Chondrocyte (in vitro differentiated cells): ENCODE results near the gene BCAR1. TPM values are rescaled to one million over a fixed set of nuclear protein-coding genes. Genes with fewer than 3 reads are reported as not detected.

ENCODE experiments used
- DNase-seq: peaks from one replicate; pipeline ENCODE4 v3.0.0; 2021; ENCODE audit warnings: mixed read lengths, low spot score
- H3K27ac Mint-ChIP-seq: one replicate; pipeline ENCODE4 v1.8.0; 2021; ENCODE audit warnings: mild to moderate bottlenecking, moderate library complexity, mixed read lengths; ENCODE audit not compliant: unreplicated experiment
- H3K27me3 Mint-ChIP-seq: 2 replicates; pipeline ENCODE4 v1.8.0; 2021; ENCODE audit warnings: low read depth, mixed read lengths
- H3K36me3 Mint-ChIP-seq: 2 replicates; pipeline ENCODE4 v1.8.0; 2021; ENCODE audit warnings: low read depth, mixed read lengths
- H3K4me1 Mint-ChIP-seq: 2 replicates; pipeline ENCODE4 v1.8.0; 2021; ENCODE audit warnings: low read depth, mild to moderate bottlenecking, mixed read lengths
- H3K4me3 Mint-ChIP-seq: one replicate; pipeline ENCODE4 v1.8.0; 2021; ENCODE audit warnings: mild to moderate bottlenecking, moderate library complexity, mixed read lengths; ENCODE audit not compliant: unreplicated experiment
- H3K9me3 Mint-ChIP-seq: 2 replicates; pipeline ENCODE4 v1.8.0; 2021; ENCODE audit warnings: low read depth, mixed read lengths
- CTCF ChIP-seq: fragments of 200-600 bp; sonication (generic); IDR thresholded peaks from 2 replicates; pipeline ENCODE4 v1.5.0; 2021; ENCODE audit warnings: antibody characterized with exemption, mild to moderate bottlenecking, moderate library complexity
- long read RNA-seq: library from polyadenylated mRNA; stranded (forward); transcript quantifications from one replicate; pipeline ENCODE4 v2.0.0, GENCODE V29; 2021
- total RNA-seq: library from RNA; stranded (reverse); gene quantifications from 3 replicates; pipeline ENCODE4 v1.2.1, GENCODE V29; 2021

The BCAR1 gene
- total RNA-seq, result 125 to 140 TPM (median 125 TPM) in 3 replicates
- long read RNA-seq, transcript BCAR1-207 (7 exons, 3,192 nt), result major isoform, 118 of 381 reads
- long read RNA-seq, transcript BCAR1-212 (3 exons, 2,692 nt), result minor isoform, 16 of 381 reads
- long read RNA-seq, transcript BCAR1-201 (7 exons, 3,221 nt), result minor isoform, 110 of 381 reads
- long read RNA-seq, partial matches to known transcripts, result 98 of 381 reads
- long read RNA-seq, other reads (novel, unspliced or antisense), result 34 of 381 reads

GRCh38 chr16:75251280-75252048 lies at the start of gene BCAR1:
BCAR1 (minus strand) TSS chr16:75251624; CDS start chr16:75251482, 142 bp downstream.
- Mint-ChIP-seq H3K4me1 (peaks cover 86% of the 10 kb centered on the region), H3K27ac (peak within 1 kb of the TSS; percentile 94), H3K9me3 (no peaks in the 10 kb centered on the region), H3K4me3 (peak within 1 kb of the TSS; percentile 90), H3K36me3 (peaks cover 2% of the 10 kb centered on the region), H3K27me3 (no peaks in the 10 kb centered on the region)
- peak; percentile 93 for DNase-seq
- peak; percentile 36 for TF ChIP-seq CTCF

DNA sequence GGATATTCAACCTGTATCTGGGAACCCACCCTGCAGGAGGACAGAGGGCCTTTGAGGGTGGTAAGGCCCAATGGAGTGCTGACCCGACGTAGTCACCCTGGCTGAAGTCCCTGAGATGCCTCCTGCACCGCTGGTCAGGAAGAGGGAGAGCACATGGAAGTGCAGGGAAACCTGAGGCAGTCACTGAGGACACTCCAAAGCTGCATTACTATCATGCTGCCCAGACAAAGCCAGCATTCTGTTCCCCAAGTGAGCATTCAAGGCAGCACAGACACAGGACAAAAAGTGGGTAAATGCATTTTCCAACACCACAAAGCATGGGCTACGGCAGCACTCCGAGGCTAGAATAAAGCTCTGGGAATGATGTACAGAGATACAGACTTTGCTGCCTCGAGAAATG lies 46.8 kb upstream of the BCAR1 start:
- Mint-ChIP-seq H3K4me3 (no peak overlapping the region), H3K27me3 (no peaks in the 10 kb centered on the region), H3K27ac (no peak overlapping the region), H3K9me3 (no peaks in the 10 kb centered on the region), H3K4me1 (no peaks in the 10 kb centered on the region), H3K36me3 (peaks cover 19% of the 10 kb centered on the region)
- no peak for TF ChIP-seq CTCF
- DNase-seq, result no peak

GRCh38 chr16:75296606-75297005 lies 45.2 kb upstream of the BCAR1 start:
- Mint-ChIP-seq H3K9me3 (no peaks in the 10 kb centered on the region), H3K4me3 (no peak overlapping the region), H3K27me3 (no peaks in the 10 kb centered on the region), H3K4me1 (no peaks in the 10 kb centered on the region), H3K36me3 (peaks cover 26% of the 10 kb centered on the region), H3K27ac (no peak overlapping the region)
- no peak for TF ChIP-seq CTCF
- DNase-seq, result no peak

DNA sequence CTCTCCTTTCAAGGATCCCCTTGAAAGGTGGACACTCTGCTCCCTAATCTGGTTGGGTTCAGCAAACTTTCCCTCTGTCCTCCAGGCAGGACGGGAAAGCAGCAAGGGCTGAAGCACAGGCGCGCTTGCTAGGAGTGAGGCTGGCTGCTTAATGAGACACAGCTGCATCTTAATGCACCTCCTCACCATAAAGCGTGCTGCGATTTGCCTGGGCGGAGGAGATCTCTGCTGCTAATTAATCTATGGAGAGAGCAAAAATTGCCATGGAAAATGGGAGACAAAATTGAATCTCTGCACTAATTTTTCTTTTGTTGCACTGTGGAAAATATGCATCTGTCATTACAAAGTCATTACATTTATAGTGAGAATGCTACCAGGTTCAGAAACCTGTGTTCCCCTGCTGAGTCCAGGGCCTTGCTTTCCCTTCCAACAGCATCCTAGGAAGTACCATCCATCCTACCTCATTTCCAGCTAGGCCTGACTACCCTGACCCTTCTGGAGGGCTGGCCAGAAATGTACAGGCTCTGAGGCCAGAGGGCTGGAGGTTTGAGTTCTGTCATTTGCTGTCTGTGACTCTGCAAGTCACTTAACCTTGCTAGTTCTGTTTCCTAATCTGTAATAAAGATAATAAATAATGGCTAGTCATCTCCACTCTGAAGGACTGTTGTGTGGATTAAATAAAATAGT lies 43.5 kb upstream of the BCAR1 start:
- no peak for TF ChIP-seq CTCF
- Mint-ChIP-seq H3K4me1 (no peaks in the 10 kb centered on the region), H3K27ac (no peak overlapping the region), H3K36me3 (peaks cover 25% of the 10 kb centered on the region), H3K9me3 (no peaks in the 10 kb centered on the region), H3K4me3 (no peak overlapping the region), H3K27me3 (no peaks in the 10 kb centered on the region)
- no peak for DNase-seq

DNA sequence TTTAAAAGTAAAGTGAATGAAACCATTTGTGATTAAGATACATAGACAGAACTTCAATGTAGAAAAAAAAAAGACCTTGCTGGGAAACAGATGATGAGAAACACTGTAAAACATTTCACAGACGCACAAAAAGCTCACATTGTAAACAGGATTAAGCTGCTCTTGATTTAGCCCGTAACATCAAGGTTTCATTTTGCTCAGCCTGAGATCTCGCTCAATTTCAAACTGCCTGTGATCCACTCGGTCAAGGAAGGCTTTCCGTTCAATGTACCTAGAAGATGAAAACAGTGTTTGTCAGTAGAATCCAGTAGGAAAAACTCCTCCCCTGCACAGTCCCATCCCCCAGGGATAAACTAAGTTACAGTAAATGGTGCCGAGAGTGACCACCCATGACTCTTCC lies 42.3 kb upstream of the BCAR1 start:
- no peak for TF ChIP-seq CTCF
- no peaks in the 10 kb centered on the region for H3K27me3 Mint-ChIP-seq
- no peak overlapping the region for H3K4me3 Mint-ChIP-seq
- no peak overlapping the region for H3K27ac Mint-ChIP-seq
- no peak for DNase-seq
- peaks cover 6% of the 10 kb centered on the region for H3K4me1 Mint-ChIP-seq
- peaks cover 21% of the 10 kb centered on the region for H3K36me3 Mint-ChIP-seq
- no peaks in the 10 kb centered on the region for H3K9me3 Mint-ChIP-seq
